ENCODE measurements around the gene GLT8D1. TPM values are rescaled to one million over a fixed set of nuclear protein-coding genes. Genes with fewer than 3 reads are reported as not detected.
A peak's percentile ranks its signal among the peaks of the same experiment; 100 is the strongest.

The GLT8D1 gene
- total and polyA plus RNA-seq, 2 experiments from 2014 or later: 30.0 to 40.8 TPM

Small RNA genes lying within 50 kb of the gene (small RNA-seq; reads per million reads assigned to genes)
- gene AC006254.2 (ENCODE audit: low replicate concordance) (not detected), gene RF00569 (ENCODE audit: low replicate concordance) (5,022 reads per million, percentile 100 among the genes with 10 or more reads in this experiment), gene RF01183 (ENCODE audit: low replicate concordance) (not detected), gene SNORD19 (ENCODE audit: low replicate concordance) (0.27 reads per million, percentile 8 among the genes with 10 or more reads in this experiment), gene SNORD19B (ENCODE audit: low replicate concordance) (not detected), gene SNORD69 (ENCODE audit: low replicate concordance) (1,554 reads per million, percentile 100 among the genes with 10 or more reads in this experiment)

Other genes with a start within 250 kb of the GLT8D1 start
- gene STAB1, start 210.5 kb downstream of the GLT8D1 start, total RNA-seq (2014; rRNA removed; shearing (Covaris generic)): 0.90 and 3.0 TPM in 2 replicates
- gene STAB1, start 210.5 kb downstream of the GLT8D1 start, polyA plus RNA-seq (2016; fragmentation: Nextera tagmentation; extraction: Ambion mirVana): 1.1 and 1.9 TPM in 2 replicates
- 287 and 324 TPM in 2 replicates for gene NT5DC2, start 171.9 kb downstream of the GLT8D1 start, total RNA-seq (2014; rRNA removed; shearing (Covaris generic))
- 260 and 269 TPM in 2 replicates for gene NT5DC2, start 171.9 kb downstream of the GLT8D1 start, polyA plus RNA-seq (2016; fragmentation: Nextera tagmentation; extraction: Ambion mirVana)
- 1.6 and 2.6 TPM in 2 replicates for gene UQCC5, start 169.2 kb downstream of the GLT8D1 start, total RNA-seq (2014; rRNA removed; shearing (Covaris generic))
- 156 and 157 TPM in 2 replicates for gene UQCC5, start 169.2 kb downstream of the GLT8D1 start, polyA plus RNA-seq (2016; fragmentation: Nextera tagmentation; extraction: Ambion mirVana)
- gene PBRM1, start 19.9 kb downstream of the GLT8D1 start, total RNA-seq (2014; rRNA removed; shearing (Covaris generic)): 72.5 and 80.7 TPM in 2 replicates
- gene PBRM1, start 19.9 kb downstream of the GLT8D1 start, polyA plus RNA-seq (2016; fragmentation: Nextera tagmentation; extraction: Ambion mirVana): 40.8 and 57.5 TPM in 2 replicates
- 138 and 169 TPM in 2 replicates for gene GNL3, start 19.8 kb downstream of the GLT8D1 start, total RNA-seq (2014; rRNA removed; shearing (Covaris generic))
- 177 and 205 TPM in 2 replicates for gene GNL3, start 19.8 kb downstream of the GLT8D1 start, polyA plus RNA-seq (2016; fragmentation: Nextera tagmentation; extraction: Ambion mirVana)
- gene SPCS1, start 315 bp upstream of the GLT8D1 start, total RNA-seq (2014; rRNA removed; shearing (Covaris generic)): 165 and 187 TPM in 2 replicates
- 277 and 288 TPM in 2 replicates for gene SPCS1, start 315 bp upstream of the GLT8D1 start, polyA plus RNA-seq (2016; fragmentation: Nextera tagmentation; extraction: Ambion mirVana)
- gene NEK4, start 65.1 kb upstream of the GLT8D1 start, total RNA-seq (2014; rRNA removed; shearing (Covaris generic)): 26.1 and 42.7 TPM in 2 replicates
- 8.6 and 9.0 TPM in 2 replicates for gene NEK4, start 65.1 kb upstream of the GLT8D1 start, polyA plus RNA-seq (2016; fragmentation: Nextera tagmentation; extraction: Ambion mirVana)
- gene ITIH1, start 71.8 kb upstream of the GLT8D1 start, total RNA-seq (2014; rRNA removed; shearing (Covaris generic)): not detected in 2 replicates
- not detected in 2 replicates for gene ITIH1, start 71.8 kb upstream of the GLT8D1 start, polyA plus RNA-seq (2016; fragmentation: Nextera tagmentation; extraction: Ambion mirVana)
- 0.31 TPM in 1 of 2 replicates, not detected in the other for gene ITIH3, start 89.0 kb upstream of the GLT8D1 start, total RNA-seq (2014; rRNA removed; shearing (Covaris generic))
- not detected in 2 replicates for gene ITIH3, start 89.0 kb upstream of the GLT8D1 start, polyA plus RNA-seq (2016; fragmentation: Nextera tagmentation; extraction: Ambion mirVana)
- 1.4 and 6.4 TPM in 2 replicates for gene ITIH4, start 124.9 kb upstream of the GLT8D1 start, total RNA-seq (2014; rRNA removed; shearing (Covaris generic))
- gene ITIH4, start 124.9 kb upstream of the GLT8D1 start, polyA plus RNA-seq (2016; fragmentation: Nextera tagmentation; extraction: Ambion mirVana): 0.82 and 0.89 TPM in 2 replicates
- gene MUSTN1, start 129.2 kb upstream of the GLT8D1 start, total RNA-seq (2014; rRNA removed; shearing (Covaris generic)): 1.4 TPM in 1 of 2 replicates, not detected in the other
- gene MUSTN1, start 129.2 kb upstream of the GLT8D1 start, polyA plus RNA-seq (2016; fragmentation: Nextera tagmentation; extraction: Ambion mirVana): 0.40 and 1.2 TPM in 2 replicates
- 23.6 and 24.3 TPM in 2 replicates for gene STIMATE, start 191.8 kb upstream of the GLT8D1 start, total RNA-seq (2014; rRNA removed; shearing (Covaris generic))
- 11.2 and 13.9 TPM in 2 replicates for gene STIMATE, start 191.8 kb upstream of the GLT8D1 start, polyA plus RNA-seq (2016; fragmentation: Nextera tagmentation; extraction: Ambion mirVana)

Measured in GM23338 (cell line).